ENCODE results near the gene PLCG1. TPM values are rescaled to one million over a fixed set of nuclear protein-coding genes. Genes with fewer than 3 reads are reported as not detected.

The PLCG1 gene
- total RNA-seq, 6 donors from 2014 or later = 69.8 to 383 (median 99.5) TPM

- Histone ChIP-seq H3K4me3 (no peak overlapping the region), H3K27me3 (no peaks in the 10 kb centered on the region), H3K36me3 (peaks cover 0 to 26% (median 10%) of the 10 kb centered on the region in 4 donors), H3K4me1 (peaks cover 0 to 3% (median 0%) of the 10 kb centered on the region in 4 donors), H3K9me3 (peaks cover 0 to 9% (median 5%) of the 10 kb centered on the region in 4 donors), H3K27ac (no peak overlapping the region)
- ATAC-seq (ENCODE audit: low FRiP score in 2 of 2) (peak in 1 of 2 donors; percentile 53), DNase-seq (no peak)
- TF ChIP-seq EP300 (IDR thresholded peaks at IDR 0.05) = no peak
- WGBS, 2 donors = 93 to 96% methylated on average over 6 to 8 of the region's 8 CpGs
Observed at GRCh38 chr20:41201760-41202159, 64.4 kb downstream of the PLCG1 start.

- no peak for TF ChIP-seq EP300 (IDR thresholded peaks at IDR 0.05)
- TF ChIP-seq POLR2A (IDR thresholded peaks at IDR 0.05) = no peak
- no peak for TF ChIP-seq POLR2AphosphoS5 (IDR thresholded peaks at IDR 0.05)
- no peak for TF ChIP-seq CTCF (IDR thresholded peaks at IDR 0.05)
- H3K36me3 ChIP-seq = peaks cover 0 to 26% (median 10%) of the 10 kb centered on the region in 4 donors
Observed at GRCh38 chr20:41202426-41202825, 65.1 kb downstream of the PLCG1 start.

GRCh38 chr20:41203660-41204059, 66.3 kb downstream of the PLCG1 start:
- no peak overlapping the region for H3K27ac ChIP-seq
- DNase-seq (no peak), ATAC-seq (ENCODE audit: low FRiP score in 2 of 2) (no peak)
- TF ChIP-seq POLR2AphosphoS5 (IDR thresholded peaks at IDR 0.05) = no peak
- TF ChIP-seq CTCF (IDR thresholded peaks at IDR 0.05) = no peak
- no peak for TF ChIP-seq EP300 (IDR thresholded peaks at IDR 0.05)
- no peak for TF ChIP-seq POLR2A (IDR thresholded peaks at IDR 0.05)
- 98 to 99% methylated on average over 9 of the region's 9 CpGs for WGBS, 2 donors
- H3K9me3 ChIP-seq = peaks cover 0 to 5% (median under 1%) of the 10 kb centered on the region in 4 donors
- H3K36me3 ChIP-seq = peaks cover 0 to 26% (median 10%) of the 10 kb centered on the region in 4 donors
- peaks cover 0 to 3% (median 0%) of the 10 kb centered on the region in 4 donors for H3K4me1 ChIP-seq
- no peak overlapping the region for H3K4me3 ChIP-seq
- H3K27me3 ChIP-seq = no peaks in the 10 kb centered on the region

More at GRCh38 chr20:41202426-41202825, 65.1 kb downstream of the PLCG1 start:
- Histone ChIP-seq H3K27me3 (no peaks in the 10 kb centered on the region), H3K4me3 (no peak overlapping the region), H3K4me1 (peaks cover 0 to 3% (median 0%) of the 10 kb centered on the region in 4 donors), H3K9me3 (peaks cover 0 to 9% (median 5%) of the 10 kb centered on the region in 4 donors), H3K27ac (no peak overlapping the region)
- WGBS, 2 donors = 96 to 99% methylated on average over 8 to 10 of the region's 10 CpGs
- DNase-seq (peak in 1 of 2 donors; percentile 37), ATAC-seq (ENCODE audit: low FRiP score in 2 of 2) (no peak)

GRCh38 chr20:41204304-41205265, 67.2 kb downstream of the PLCG1 start:
- Histone ChIP-seq H3K27me3 (no peaks in the 10 kb centered on the region), H3K9me3 (no peaks in the 10 kb centered on the region), H3K36me3 (peaks cover 0 to 26% (median 10%) of the 10 kb centered on the region in 4 donors), H3K4me1 (peaks cover 0 to 3% (median 0%) of the 10 kb centered on the region in 4 donors), H3K27ac (no peak overlapping the region), H3K4me3 (no peak overlapping the region)
- DNase-seq (peak in 1 of 2 donors; percentile 3), ATAC-seq (ENCODE audit: low FRiP score in 2 of 2) (no peak)
- TF ChIP-seq CTCF (IDR thresholded peaks at IDR 0.05) (no peak), EP300 (IDR thresholded peaks at IDR 0.05) (no peak), POLR2A (IDR thresholded peaks at IDR 0.05) (no peak), POLR2AphosphoS5 (IDR thresholded peaks at IDR 0.05) (no peak)
- WGBS, 2 donors = 87 to 92% methylated on average over 6 to 8 of the region's 8 CpGs

- Histone ChIP-seq H3K4me1 (peaks cover 0 to 3% (median 0%) of the 10 kb centered on the region in 4 donors), H3K36me3 (peaks cover 0 to 26% (median 10%) of the 10 kb centered on the region in 4 donors), H3K4me3 (no peak overlapping the region), H3K9me3 (no peaks in the 10 kb centered on the region), H3K27ac (peak overlapping the region in 1 of 4 donors; percentile 16), H3K27me3 (no peaks in the 10 kb centered on the region)
- ATAC-seq (ENCODE audit: low FRiP score in 2 of 2) = no peak
- no peak for TF ChIP-seq POLR2A (IDR thresholded peaks at IDR 0.05)
- no peak for TF ChIP-seq POLR2AphosphoS5 (IDR thresholded peaks at IDR 0.05)
- TF ChIP-seq CTCF (IDR thresholded peaks at IDR 0.05) = no peak
- TF ChIP-seq EP300 (IDR thresholded peaks at IDR 0.05) = no peak
- 80 to 86% methylated on average over 8 to 11 of the region's 11 CpGs for WGBS, 2 donors
- no peak for DNase-seq
Observed at GRCh38 chr20:41205313-41205712, 68.0 kb downstream of the PLCG1 start.

Data from upper lobe of left lung (tissue), 6 donors.